ENCODE measurements around the gene TFDP1. TPM values are rescaled to one million over a fixed set of nuclear protein-coding genes. Genes with fewer than 3 reads are reported as not detected.

The TFDP1 gene
- total and polyA plus RNA-seq, 2 experiments from 2014 or later = 74.8 to 122 TPM

GRCh38 chr13:113636266-113636963 lies 51.9 kb downstream of the TFDP1 start:
- Histone ChIP-seq H3K36me3 (ENCODE audit: low read depth) (peaks cover 29% of the 10 kb centered on the region; the same call in 1 of the 2 replicates), H3K9ac (no peak overlapping the region), H3K4me3 (no peak overlapping the region), H4K20me1 (ENCODE audit: insufficient read depth) (no peaks in the 10 kb centered on the region), H3K9me2 (ENCODE audit: insufficient read depth) (no peaks in the 10 kb centered on the region), H2AFZ (no peak overlapping the region), H3K79me2 (ENCODE audit: insufficient read depth) (peaks cover 13% of the 10 kb centered on the region), H3K9me3 (ENCODE audit: low read depth) (no peaks in the 10 kb centered on the region), H3K27ac (no peak overlapping the region), H3F3A (ENCODE audit: insufficient read depth) (0 out of 2 replicates have a peak, but pooled peaks cover 5% of the 10 kb centered on the region), H3K4me1 (ENCODE audit: insufficient read depth) (no peaks in the 10 kb centered on the region), H3K27me3 (replicated peaks; ENCODE audit: insufficient read depth) (no peaks in the 10 kb centered on the region), H3K4me2 (ENCODE audit: unreplicated experiment) (no peak overlapping the region)
- WGBS, 2 experiments (ENCODE audit: low coverage in 1 of 2, low lambda C conversion rate in 2 of 2, missing lambda C conversion rate in 2 of 2) = 94 to 96% methylated on average over 24 of the region's 24 CpGs
- TF ChIP-seq EZH2phosphoT487 (IDR thresholded peaks at IDR 0.05; ENCODE audit: insufficient read depth, low read depth) = no peak
- no peak for TF ChIP-seq EZH2 (IDR thresholded peaks at IDR 0.05; ENCODE audit: insufficient read depth, poor library complexity, severe bottlenecking)
- DNase-seq = no peak
- in situ Hi-C loops (cut with MboI) = no loop called here

- Histone ChIP-seq H3K36me3 (ENCODE audit: low read depth) (peaks cover 31% of the 10 kb centered on the region; the same call in 1 of the 2 replicates), H3K27me3 (replicated peaks; ENCODE audit: insufficient read depth) (no peaks in the 10 kb centered on the region), H3K27ac (no peak overlapping the region), H3K4me3 (no peak overlapping the region), H3K9ac (no peak overlapping the region), H4K20me1 (ENCODE audit: insufficient read depth) (no peaks in the 10 kb centered on the region), H3F3A (ENCODE audit: insufficient read depth) (0 out of 2 replicates have a peak, but pooled peaks cover 5% of the 10 kb centered on the region), H3K9me2 (ENCODE audit: insufficient read depth) (no peaks in the 10 kb centered on the region), H3K9me3 (ENCODE audit: low read depth) (no peaks in the 10 kb centered on the region), H3K4me1 (ENCODE audit: insufficient read depth) (no peaks in the 10 kb centered on the region), H2AFZ (no peak overlapping the region), H3K4me2 (ENCODE audit: unreplicated experiment) (no peak overlapping the region), H3K79me2 (ENCODE audit: insufficient read depth) (0 out of 2 replicates have a peak, but pooled peaks cover 6% of the 10 kb centered on the region)
- WGBS, 2 experiments (ENCODE audit: low coverage in 1 of 2, low lambda C conversion rate in 2 of 2, missing lambda C conversion rate in 2 of 2) = 94 to 95% methylated on average over 28 to 30 of the region's 30 CpGs
- in situ Hi-C loops (cut with MboI) = no loop called here
- DNase-seq = no peak
- TF ChIP-seq EZH2 (IDR thresholded peaks at IDR 0.05; ENCODE audit: insufficient read depth, poor library complexity, severe bottlenecking) = no peak
- no peak for TF ChIP-seq EZH2phosphoT487 (IDR thresholded peaks at IDR 0.05; ENCODE audit: insufficient read depth, low read depth)
Measured at GRCh38 chr13:113637262-113638160, 53.0 kb downstream of the TFDP1 start.

GRCh38 chr13:113638173-113638746 lies 53.7 kb downstream of the TFDP1 start:
- Histone ChIP-seq H3K27ac (no peak overlapping the region), H3K36me3 (ENCODE audit: low read depth) (peaks cover 31% of the 10 kb centered on the region; the same call in 1 of the 2 replicates), H3K9me2 (ENCODE audit: insufficient read depth) (no peaks in the 10 kb centered on the region), H3K27me3 (replicated peaks; ENCODE audit: insufficient read depth) (no peaks in the 10 kb centered on the region), H3K4me2 (ENCODE audit: unreplicated experiment) (no peak overlapping the region), H3F3A (ENCODE audit: insufficient read depth) (0 out of 2 replicates have a peak, but pooled peaks cover 5% of the 10 kb centered on the region), H3K9ac (no peak overlapping the region), H3K4me3 (no peak overlapping the region), H2AFZ (no peak overlapping the region), H3K79me2 (ENCODE audit: insufficient read depth) (no peaks in the 10 kb centered on the region), H4K20me1 (ENCODE audit: insufficient read depth) (no peaks in the 10 kb centered on the region), H3K9me3 (ENCODE audit: low read depth) (no peaks in the 10 kb centered on the region), H3K4me1 (ENCODE audit: insufficient read depth) (no peaks in the 10 kb centered on the region)
- no peak for TF ChIP-seq EZH2 (IDR thresholded peaks at IDR 0.05; ENCODE audit: insufficient read depth, poor library complexity, severe bottlenecking)
- TF ChIP-seq EZH2phosphoT487 (IDR thresholded peaks at IDR 0.05; ENCODE audit: insufficient read depth, low read depth) = no peak
- in situ Hi-C loops (cut with MboI) = no loop called here
- DNase-seq = no peak
- WGBS, 2 experiments (ENCODE audit: low coverage in 1 of 2, low lambda C conversion rate in 2 of 2, missing lambda C conversion rate in 2 of 2) = 98% methylated on average over 36 to 37 of the region's 37 CpGs

GRCh38 chr13:113638806-113639205 lies 54.3 kb downstream of the TFDP1 start:
- Histone ChIP-seq H3K9me2 (ENCODE audit: insufficient read depth) (no peaks in the 10 kb centered on the region), H2AFZ (no peak overlapping the region), H3K36me3 (ENCODE audit: low read depth) (peaks cover 31% of the 10 kb centered on the region; the same call in 1 of the 2 replicates), H3K27me3 (replicated peaks; ENCODE audit: insufficient read depth) (no peaks in the 10 kb centered on the region), H3K79me2 (ENCODE audit: insufficient read depth) (no peaks in the 10 kb centered on the region), H3K4me1 (ENCODE audit: insufficient read depth) (no peaks in the 10 kb centered on the region), H3K27ac (no peak overlapping the region), H4K20me1 (ENCODE audit: insufficient read depth) (no peaks in the 10 kb centered on the region), H3K4me3 (no peak overlapping the region), H3K9me3 (ENCODE audit: low read depth) (no peaks in the 10 kb centered on the region), H3F3A (ENCODE audit: insufficient read depth) (0 out of 2 replicates have a peak, but pooled peaks cover 5% of the 10 kb centered on the region), H3K4me2 (ENCODE audit: unreplicated experiment) (no peak overlapping the region), H3K9ac (no peak overlapping the region)
- no peak for DNase-seq
- in situ Hi-C loops (cut with MboI) = no loop called here
- 97 to 99% methylated on average over 8 of the region's 8 CpGs for WGBS, 2 experiments (ENCODE audit: low coverage in 1 of 2, low lambda C conversion rate in 2 of 2, missing lambda C conversion rate in 2 of 2)
- TF ChIP-seq EZH2phosphoT487 (IDR thresholded peaks at IDR 0.05; ENCODE audit: insufficient read depth, low read depth) (no peak), EZH2 (IDR thresholded peaks at IDR 0.05; ENCODE audit: insufficient read depth, poor library complexity, severe bottlenecking) (no peak)
